Nasal cavity respiratory epithelium epithelial cell of viscerocranial mucosa (primary cell): ENCODE results near the gene HEATR9. TPM values are rescaled to one million over a fixed set of nuclear protein-coding genes. Genes with fewer than 3 reads are reported as not detected.

ENCODE experiments used
- total RNA-seq: library from RNA; depleted of rRNA; stranded (reverse); fragments of >200 nt; gene quantifications from 2 replicates; pipeline ENCODE4 v1.2.3, GENCODE V29; 2014

Gene HEATR9, protein sequence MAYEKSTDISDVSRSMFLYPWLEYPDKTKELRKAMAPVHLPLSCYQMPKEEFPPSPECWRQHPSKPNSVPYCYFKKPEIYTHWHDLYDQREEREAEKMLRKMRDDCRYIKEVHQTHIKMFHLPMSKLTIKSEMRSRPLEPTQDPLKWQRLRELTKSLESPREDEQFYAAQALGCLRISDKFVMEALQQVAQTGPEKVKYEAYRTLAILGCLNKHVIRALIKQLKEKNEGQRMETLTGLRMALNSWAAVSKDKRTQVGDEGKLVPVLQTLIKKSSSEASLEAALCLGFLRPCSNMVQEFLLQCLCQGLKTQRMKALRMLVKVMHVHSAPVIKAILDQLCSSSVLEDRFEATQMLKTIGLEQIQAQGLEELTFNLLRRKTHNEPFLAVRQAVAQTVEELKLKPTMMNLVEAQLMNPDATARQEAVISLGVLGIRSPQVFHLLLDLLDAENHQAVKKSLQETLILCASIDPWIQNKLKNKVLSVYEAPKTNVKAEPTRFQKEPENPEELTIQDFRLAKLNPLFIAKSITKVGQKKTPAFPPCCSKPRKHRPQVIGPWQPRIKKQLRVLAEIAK
- total RNA-seq, result not detected in 2 replicates

DNA sequence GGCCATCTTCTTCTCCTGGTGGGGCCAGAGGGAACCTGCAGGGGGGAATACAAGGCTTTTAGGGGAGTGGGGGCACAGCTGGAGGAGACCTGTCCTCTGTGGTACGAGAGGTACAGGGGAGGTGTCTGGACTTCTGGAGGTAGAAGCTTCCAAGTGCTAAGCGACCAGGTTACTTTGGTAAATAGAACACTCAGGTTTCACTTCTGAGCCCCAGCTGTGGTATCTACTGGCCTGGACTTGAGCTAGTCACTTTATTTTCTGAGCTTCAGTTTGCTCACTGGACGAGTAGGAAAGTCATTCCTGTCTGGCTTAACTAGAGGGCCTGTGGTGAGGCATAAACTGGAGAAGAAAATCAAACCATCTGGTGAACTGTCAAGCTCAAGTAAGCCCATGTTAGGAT is at the start of gene HEATR9:
HEATR9 (minus strand) TSS at position 155 of the 400 bp plus-strand sequence; CDS start at position 6, 149 bp downstream.

DNA sequence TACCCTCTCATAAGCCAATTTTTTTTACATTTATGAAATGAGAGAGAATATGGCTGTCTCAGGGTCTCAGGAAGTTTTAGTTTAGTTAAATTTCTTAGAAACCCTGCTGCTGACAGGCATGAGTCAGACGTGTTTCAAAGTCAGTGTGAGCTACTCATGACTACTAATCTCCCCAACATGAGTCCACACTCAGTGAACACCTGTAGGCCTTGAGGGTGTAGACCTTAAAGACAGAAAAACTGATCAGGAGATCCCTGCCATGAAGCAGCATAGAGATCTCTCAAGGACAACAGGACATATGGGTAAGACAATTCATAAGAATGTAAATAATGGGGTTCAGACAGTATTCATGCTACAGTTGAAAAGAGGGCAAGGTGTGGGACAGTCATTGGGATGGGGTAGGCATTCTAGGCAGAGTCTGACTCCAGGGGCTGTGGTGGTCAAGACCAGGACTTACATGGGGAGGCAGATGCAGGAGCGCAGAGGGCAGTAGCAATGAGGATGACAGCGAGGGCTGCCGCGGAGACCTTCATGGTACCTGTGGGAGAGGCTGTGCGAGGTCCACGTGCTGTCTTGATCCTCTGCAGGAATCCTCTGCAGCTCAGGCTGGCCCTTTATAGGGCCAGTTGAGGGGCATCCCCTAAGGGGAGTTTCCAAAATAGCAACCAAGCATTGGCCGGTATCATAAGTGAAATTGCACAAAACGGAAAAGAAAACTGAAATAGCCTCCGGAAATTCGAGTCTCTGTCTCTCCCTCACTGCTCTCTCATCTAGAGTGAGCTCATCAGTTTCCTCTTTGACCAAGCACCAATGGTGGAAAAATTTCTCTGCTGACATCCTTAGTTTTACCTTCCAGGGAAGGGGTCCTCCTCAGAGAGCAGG is 11.3 kb upstream of the HEATR9 start, which contains the start of gene CCL5:
CCL5 (minus strand) TSS at position 588 of the 882 bp plus-strand sequence.

DNA sequence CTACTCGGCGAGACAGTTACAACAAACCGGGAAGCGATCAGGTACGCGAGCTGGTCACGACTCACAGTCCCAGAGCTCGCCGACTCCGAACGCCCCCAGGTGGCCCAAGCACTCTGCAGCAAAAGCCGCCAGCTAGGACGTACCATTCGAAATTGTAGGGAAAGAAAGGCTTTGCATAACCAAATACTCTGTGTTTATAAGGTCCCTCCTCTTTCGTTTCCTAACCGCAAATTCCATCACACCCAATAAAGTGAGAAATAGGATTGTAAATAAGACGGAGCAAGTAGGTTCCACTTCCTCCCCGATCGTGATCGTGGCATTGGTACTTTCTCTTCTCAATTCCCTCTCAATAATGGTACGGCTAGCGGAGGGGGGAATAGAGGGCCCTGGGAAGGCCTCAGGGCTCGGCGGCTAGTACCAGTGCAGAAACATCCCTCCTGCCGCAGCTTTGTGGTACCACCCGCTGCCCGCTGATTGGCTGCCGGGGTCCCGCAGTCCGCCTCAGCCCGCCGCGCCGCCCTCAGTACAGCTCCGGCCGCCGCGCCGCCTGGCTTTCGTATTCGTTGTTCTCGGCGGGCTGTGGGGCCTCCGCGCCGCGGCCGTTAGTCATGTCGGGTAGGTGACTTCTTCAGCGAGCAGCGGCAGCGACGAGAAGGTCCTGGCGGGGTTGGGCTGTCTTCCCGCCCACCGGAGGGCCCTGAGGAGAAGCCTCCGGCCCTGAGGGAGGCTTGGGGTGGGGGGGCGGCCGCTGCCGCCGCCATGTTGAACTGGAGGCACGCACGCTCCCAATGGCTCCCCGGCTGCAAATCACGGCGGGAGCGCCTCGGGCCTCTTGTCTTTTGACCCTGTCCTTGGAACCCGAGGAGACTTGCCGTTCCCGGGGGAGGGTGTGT is 59.5 kb downstream of the HEATR9 start, which contains the start of gene TAF15:
TAF15 (plus strand) TSS at position 523 of the 893 bp plus-strand sequence; CDS start at position 609, 86 bp downstream.

Other genes with a start within 250 kb of the HEATR9 start
- gene RASL10B, start 137.3 kb downstream of the HEATR9 start, total RNA-seq, result 0.57 and 0.68 TPM in 2 replicates
- gene GAS2L2, start 115.7 kb downstream of the HEATR9 start, total RNA-seq, result under 0.01 and 0.07 TPM in 2 replicates
- gene C17orf50, start 108.0 kb downstream of the HEATR9 start, total RNA-seq, result not detected in 2 replicates
- gene MMP28, start 73.2 kb downstream of the HEATR9 start, total RNA-seq, result 31.8 and 151 TPM in 2 replicates
- 68.0 and 178 TPM in 2 replicates for gene TAF15, start 59.4 kb downstream of the HEATR9 start, total RNA-seq
- 0.07 and 0.34 TPM in 2 replicates for gene CCL5, start 11.5 kb upstream of the HEATR9 start, total RNA-seq
- 0.14 TPM in 1 of 2 replicates, not detected in the other for gene RDM1, start 61.9 kb upstream of the HEATR9 start, total RNA-seq
- gene LYZL6, start 74.8 kb upstream of the HEATR9 start, total RNA-seq, result not detected in 2 replicates
- gene CCL16, start 112.6 kb upstream of the HEATR9 start, total RNA-seq, result not detected in 2 replicates
- not detected in 2 replicates for gene CCL14, start 117.8 kb upstream of the HEATR9 start, total RNA-seq
- gene CCL15, start 132.7 kb upstream of the HEATR9 start, total RNA-seq, result not detected in 2 replicates
- not detected in 2 replicates for gene CCL23, start 149.1 kb upstream of the HEATR9 start, total RNA-seq
- gene CCL18, start 195.4 kb upstream of the HEATR9 start, total RNA-seq, result not detected in 2 replicates
- gene CCL3, start 221.3 kb upstream of the HEATR9 start, total RNA-seq, result not detected in 2 replicates
- not detected in 2 replicates for gene CCL4, start 234.9 kb upstream of the HEATR9 start, total RNA-seq